Inflammatory macrophage treated with lipopolysaccharide for 4 hours (primary cell): Measurements from ENCODE around the gene HSD3B2.
"Not testable (repeated sequence)": the region's sequence is repeated elsewhere in the genome, so short reads cannot be mapped to it uniquely, and the experiment has no call there.

Source experiments
- DNase-seq: peaks from one replicate; pipeline ENCODE4 v3.0.0-alpha.2; 2020

HSD3B2 gene

DNA sequence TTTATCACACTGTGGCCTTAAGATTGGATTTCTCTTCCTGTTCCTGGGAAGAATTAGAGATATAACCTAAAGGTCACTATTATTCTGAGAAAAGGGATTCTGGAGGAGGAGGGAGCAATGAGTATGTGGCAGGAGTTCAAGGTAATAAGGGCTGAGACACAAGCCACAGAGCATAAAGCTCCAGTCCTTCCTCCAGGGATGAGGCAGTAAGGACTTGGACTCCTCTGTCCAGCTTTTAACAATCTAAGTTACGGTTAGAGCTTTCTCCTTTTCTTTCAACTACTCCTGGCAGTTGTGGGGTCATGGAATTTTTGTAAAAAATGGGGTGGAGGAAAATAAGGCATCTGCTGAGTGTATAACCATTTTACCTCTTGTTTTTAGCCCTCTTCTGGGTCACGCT, at the start of gene HSD3B2:
Gene HSD3B2, plus strand, starts transcription at position 201 of the 400 bp plus-strand sequence. CDS start 270 bp downstream, outside the sequence.
- DNase-seq: no peak

DNA sequence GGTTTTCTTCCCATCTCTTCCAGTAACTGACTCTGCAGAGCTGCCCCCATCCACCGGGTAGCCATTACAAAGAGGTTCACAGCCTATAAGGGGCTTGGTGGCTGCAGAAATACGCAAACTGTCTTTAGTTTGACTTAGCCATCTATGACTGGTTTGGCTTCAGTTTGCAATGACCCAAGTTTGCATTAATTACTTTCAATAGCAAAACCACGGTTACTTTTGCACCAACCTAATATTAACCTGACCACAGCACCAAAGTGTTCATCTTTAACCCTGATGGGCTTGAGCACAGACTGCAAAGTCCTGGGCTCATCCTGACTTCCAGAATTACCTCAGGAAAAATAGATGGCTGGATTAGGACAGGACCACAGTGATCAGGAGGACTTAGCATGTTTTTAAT, 48.5 kb upstream of the HSD3B2 start:
- no peak for DNase-seq

DNA sequence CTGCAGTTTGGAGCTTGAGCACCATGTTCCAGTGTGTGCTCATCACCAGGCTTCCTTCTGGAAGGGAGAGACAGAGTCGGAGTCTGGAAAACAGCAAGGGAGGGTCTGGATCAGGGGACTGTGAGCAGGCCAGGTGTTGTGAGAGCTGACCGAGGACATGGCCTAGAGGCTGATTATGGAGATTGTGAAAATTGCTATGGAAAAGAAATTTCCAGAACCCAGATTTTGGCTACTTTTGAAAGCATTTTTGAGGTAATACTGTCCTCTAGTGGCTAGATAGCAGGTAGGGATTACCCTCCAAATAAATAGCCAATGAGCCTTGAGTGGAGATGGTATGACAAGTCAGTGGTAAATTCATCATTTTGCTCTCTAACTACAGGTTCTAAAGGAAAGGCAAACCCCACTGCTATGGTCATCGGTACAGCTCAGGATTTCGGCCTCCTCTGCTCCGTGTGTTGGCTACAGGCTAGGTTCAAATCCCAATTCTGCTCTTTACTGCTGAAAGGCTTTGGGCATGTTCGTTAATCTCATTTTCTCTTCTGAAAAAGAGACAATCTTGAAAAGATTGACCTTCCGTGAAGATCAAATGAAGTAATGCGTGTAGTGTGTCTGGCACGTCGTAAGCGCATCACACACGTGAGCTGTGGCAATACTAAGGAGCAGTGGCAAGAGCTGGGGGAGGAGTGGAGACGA, 47.4 kb upstream of the HSD3B2 start:
- peak; percentile 7 for DNase-seq

DNA sequence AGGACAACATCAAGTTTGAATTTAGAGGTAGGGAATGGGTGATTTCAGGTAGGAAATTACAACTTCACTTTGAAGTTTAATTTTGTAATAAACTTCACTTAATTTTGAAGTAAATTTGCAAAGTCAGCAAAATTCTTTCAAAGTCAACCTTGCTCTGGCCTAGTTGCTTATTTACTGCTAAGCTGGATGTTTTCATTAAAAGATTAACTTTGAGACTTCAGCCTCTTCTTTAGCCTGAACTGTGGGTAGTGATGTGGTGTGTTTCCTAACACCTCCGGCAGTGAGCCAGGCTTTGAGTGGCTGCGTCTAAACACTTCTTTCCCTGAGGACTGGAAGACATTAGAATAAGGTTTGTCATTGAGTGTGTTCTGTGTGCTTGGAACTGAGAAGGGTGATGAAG, 46.4 kb upstream of the HSD3B2 start, which contains the start of gene HAO2:
Gene HAO2, plus strand, starts transcription at position 232 of the 400 bp plus-strand sequence. CDS start 12,301 bp downstream, outside the sequence.
- no peak for DNase-seq

DNA sequence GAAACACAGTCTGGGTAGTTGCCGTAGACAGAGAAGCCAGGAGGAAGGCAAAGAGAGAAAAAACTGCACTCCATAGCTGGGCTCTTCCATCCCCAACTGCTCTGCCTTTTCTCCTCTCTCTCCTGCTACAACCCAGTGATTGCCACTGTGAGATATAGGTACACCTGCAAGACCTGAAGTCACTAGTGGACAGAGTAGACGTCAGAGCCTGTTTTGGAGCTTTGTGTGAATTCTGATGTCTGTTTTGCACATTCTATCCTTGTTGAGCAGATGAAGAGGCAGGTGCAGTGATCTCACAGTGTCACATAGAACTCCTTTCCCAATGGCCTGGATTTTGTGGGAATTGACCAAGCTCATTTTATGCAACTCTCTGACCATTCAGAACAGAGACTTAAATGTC, 44.2 kb upstream of the HSD3B2 start:
- no peak for DNase-seq

DNA sequence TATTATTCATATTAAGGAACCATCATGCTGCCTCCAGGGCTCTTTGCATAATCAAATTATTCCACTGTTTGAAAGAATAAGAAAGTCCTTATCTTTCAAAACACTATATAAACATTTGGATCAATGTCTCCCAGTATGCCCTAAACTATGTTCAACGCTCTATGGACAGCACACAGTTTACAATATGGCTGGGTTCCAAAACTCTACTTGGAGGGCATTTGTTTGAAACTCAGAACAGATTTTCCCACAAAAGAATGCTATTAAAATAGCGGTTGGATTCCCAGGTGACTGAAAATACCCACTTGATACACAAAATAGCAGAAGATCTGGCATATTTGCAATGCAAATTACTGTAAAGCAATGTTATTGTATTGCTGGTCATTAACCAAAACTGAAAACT, 43.1 kb upstream of the HSD3B2 start:
- DNase-seq: no peak

DNA sequence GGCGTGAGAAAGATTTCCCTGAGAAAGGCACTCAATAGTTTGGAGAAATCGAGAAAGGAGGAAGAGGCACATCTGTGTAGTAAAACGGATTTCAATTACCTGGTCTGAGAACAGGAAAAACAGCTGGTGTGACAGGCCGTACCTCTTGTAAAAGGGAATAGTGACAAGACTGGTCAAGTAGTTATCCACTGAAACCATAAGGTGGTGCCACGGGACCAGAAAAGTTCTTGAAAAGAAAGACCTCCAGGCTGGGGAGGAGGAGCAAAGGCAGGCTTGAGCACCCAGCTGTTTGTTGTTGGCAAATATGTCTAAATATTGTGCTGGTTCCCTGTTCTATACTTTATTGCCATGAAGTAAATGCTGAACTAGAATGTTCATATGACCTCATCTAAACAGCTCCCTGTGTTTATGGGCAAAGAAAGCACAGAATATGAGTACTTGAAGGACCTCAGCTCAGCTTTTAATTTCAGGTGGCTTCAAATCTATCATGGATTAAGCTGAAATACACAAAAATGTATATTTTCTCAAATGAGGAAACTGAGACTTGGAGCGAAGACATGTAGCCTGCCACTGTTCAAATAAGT, 42.4 kb upstream of the HSD3B2 start:
- no peak for DNase-seq

DNA sequence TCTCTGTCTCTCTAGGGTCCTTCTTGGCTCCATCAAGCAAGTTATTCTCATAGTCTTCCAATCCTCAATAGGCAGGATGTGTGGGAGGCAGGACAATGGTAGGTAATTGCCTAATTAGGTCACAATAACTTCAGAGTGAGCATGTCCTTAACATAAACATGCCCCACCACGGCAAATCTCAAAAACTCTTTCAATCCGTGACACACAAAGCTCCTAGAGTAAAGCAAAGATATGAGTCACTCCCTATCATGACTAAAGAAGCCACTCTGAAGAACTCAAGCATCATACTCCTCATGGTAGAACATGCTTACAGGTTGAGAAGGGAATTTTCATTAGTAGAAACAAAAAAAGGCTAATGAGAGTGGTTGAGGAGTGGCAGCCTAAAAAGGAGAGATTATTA, 41.5 kb upstream of the HSD3B2 start:
- DNase-seq: no peak

DNA sequence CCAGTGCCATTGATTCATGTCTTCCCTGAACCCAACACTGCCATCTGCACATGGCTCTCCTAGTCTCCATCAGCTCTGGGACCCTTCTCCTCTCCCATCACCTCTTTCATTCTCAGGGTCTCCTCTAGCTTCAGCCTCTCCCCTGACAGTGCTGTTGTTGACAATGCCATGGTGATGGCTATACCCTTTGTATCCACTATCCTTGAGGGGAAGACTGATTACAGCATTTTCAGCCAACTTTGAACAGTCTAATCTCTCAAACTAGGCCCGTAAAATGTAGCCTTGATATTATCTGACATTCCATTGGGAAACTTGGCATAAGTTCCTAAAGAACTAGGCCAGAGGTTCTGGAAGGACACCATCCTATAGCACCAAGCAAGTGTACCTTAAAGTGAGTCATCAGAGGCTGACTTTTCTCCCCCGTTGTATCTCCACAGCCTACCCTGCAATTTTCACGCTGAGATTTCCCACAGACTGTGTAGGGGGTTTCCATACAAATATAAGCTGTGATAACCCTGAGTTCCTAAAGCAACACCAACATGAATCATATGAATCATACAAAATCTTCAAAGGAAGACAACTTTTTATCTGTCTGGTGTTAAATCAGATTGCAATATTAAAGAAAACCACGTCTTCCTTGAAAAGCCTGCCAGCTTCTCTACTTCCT, 40.6 kb upstream of the HSD3B2 start:
- no peak for DNase-seq

DNA sequence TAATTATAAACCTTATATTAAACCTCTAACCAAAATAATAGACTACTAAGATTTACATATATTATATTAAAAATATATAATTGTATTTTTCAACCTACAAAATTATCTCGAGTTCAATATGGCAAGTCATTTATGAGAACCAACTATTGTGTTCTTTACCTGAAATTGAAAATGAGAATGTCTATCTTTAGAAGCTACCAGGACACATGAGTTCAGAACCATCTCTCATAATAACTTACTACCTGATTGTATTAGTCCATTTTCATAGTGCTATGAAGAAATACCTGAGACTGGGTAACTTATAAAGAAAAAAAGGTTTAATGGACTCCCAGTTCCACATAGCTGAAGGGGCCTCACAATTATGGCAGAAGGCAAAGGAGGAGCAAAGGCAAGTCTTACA, 39.6 kb upstream of the HSD3B2 start:
- DNase-seq: no peak

DNA sequence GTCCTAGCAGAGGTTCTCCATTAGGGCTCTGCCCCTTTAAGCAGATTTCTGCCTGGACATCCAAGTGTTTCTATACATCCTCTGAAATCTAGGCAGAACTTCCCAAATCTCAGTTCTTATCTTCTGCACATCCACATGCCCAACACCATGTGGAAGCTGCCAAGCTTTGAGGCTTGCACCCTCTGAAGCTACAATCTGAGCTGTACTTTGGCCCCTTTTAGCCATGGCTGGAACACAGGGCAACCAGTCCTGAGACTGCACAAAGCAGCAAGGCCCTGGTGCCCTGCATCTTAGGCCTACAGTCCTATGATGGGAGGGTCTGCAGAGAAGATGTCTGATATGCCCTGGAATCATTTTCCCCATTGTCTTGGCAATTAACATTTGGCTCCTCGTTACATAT, 38.4 kb upstream of the HSD3B2 start:
- DNase-seq: no peak

DNA sequence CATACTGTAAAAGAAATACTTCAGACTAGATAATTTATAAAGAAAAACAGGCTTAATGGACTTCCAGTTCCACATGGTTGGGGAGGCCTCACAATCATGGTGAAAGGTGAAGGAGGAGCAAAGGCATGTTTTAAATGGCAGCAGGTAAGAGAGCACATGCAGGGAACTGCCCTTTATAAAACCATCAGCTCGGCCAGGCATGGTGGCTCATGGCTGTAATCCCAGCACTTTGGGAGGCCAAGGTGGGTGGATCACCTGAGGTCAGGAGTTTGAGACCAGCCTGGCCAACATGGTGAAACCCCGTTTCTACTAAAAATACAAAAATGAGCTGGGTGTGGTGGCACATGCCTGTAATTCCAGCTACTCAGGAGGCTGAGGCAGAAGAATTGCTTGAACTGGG, 37.4 kb upstream of the HSD3B2 start:
- DNase-seq: not testable (repeated sequence)

DNA sequence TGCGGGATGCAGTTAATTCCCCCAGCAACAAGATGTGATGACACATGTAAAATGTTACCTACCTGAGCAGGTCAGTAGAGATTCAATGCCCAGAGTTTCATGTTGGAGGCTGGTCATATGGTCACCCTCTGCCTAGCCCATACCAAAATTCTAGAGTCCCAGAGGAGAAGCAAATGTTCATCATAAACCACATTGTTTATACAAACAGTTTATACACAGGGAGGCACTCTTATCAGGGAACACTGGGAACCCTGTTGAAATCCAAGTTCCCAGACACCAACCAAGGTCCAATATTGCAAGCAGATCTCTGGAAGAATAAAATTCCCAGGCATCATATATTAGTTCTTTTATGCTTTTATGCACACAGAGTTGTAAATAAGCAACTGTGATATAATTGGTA, 35.8 kb upstream of the HSD3B2 start:
- DNase-seq: no peak

DNA sequence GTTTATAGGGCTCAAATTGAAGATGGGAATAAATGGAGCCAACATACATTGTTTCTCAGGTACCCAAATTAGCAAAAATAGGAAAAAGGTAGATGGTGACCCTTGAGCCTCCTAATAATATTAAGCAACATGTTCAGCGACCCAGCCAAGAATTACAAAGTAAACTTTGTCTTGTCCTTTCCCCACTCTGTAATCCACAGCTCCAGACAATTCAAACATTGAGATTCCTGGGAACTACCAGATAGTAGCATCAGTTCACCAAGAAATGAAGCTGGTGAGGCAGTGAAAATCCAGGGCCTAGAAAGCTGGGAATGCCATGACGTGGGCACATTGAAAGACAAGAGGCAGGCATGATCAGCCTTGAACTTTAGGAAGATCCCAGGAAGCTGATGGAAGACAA, 34.6 kb upstream of the HSD3B2 start:
- no peak for DNase-seq

DNA sequence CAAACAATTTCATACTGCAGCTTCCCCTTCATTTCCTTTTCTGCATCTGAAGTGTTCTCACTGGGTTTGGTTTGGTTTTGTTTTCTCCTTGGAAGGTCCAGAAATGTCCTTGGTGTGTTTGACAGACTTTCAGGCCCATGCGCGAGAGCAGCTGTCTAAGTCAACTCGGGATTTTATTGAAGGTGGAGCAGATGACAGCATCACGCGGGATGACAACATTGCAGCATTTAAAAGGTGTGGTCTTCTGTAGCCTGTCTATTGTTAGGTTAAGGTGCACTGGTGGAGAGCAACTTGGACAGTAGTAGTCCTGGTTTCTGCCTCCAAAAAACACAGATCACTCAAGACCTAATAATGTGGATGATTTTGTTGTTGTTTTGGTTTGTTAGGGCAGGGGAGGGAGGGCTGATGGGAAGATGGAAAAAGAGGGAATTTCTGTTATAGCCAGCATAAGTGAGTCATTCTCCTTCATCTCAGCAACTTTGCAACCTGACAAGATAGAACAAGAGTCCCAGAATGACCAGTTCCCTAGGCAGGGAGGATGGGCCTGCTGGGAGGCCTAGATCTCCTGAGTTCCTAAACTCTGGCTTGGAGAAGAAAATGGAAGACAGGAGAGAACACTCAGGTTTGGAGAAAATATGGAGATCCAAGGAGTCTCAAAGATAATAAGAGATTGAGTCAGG, 33.8 kb upstream of the HSD3B2 start:
- DNase-seq: no peak

DNA sequence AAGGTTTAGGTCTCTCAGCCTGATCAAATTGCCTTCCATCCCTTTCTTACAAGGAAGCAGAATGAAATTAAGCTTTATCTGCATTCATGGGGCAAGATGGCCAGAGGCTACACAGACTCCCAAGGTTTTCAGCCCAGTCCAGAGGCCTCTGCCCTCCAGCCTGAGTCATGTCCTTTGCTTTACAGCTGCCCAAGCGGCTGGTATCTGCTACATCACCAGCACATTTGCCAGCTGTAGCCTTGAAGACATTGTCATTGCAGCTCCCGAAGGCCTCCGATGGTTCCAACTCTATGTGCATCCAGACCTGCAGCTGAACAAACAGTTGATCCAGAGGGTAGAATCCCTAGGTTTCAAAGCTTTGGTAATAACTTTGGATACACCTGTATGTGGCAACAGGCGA, 30.4 kb upstream of the HSD3B2 start:
- DNase-seq: no peak

DNA sequence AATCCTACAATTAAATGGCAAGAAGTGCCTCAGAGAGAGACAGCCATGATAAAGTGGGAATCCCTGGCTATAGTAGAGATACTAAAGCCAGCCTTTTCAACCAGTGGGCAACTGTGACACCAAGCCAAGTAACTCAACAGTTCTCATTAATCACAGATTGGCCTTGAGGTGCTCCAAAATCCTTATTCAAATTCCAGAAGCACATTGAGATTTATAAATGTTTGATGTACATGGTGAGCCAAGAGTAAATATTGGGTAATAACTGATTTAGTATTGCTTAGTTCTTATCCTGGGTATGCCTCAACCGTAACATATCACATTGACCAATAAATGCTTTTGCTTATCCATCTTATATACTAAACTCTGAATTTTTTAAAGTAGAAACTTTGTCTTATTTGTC, 29.3 kb upstream of the HSD3B2 start:
- no peak for DNase-seq

DNA sequence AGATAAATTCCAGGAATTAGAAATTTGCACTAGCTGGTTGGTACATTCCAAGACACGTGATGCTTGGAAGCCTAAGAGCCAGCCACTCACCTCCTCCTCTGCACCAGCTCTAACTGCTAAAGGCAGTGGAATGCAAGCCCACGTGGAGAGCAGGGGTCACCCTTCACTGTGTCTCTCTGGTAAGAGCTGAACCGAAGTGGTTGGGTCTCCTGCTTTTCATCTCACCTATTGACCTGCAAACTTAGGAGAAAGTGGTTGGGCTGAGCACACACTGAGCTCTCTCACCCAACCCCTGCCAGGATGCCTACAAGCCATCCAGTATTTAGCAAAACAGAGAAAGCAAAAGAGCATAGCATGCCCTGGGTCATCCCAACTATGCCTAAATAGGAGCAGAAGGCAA, 27.1 kb upstream of the HSD3B2 start:
- DNase-seq: no peak

DNA sequence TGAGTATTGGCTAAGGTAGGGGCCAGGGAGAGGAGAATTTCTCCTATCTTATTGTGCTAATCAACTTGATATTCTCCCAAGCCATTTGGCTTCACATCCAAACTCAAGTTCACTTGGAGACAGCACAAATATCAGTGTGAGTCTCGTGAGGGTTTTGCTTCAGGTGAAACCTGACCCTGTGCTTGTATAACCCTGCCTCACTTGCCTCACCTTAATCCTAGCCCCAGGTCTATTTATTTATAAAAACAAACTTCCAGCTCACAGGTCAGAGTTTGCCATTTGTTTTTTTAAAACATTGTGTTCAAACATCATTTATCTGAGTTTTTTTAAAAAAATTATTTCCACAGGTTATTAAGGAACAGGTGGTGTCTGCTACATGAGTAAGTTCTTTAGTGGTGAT, 26.5 kb upstream of the HSD3B2 start:
- no peak for DNase-seq

DNA sequence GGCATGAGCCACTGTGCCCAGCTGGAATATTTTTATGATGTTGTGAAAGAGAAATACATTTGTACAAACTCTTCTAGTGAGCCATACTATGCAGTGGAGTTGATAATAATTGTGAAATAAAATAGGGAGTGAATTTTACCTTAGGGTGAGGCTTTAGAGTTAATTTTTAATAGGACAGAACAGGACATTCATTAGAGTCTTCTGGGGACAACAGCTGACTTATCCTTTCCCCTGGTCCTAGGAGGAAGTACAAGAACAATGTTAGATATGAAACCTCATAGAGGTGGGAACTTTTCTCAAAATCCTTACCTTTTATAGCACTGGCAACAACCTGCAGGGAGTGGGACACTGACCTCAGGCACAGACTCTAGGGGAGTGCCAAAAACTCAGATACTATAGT, 24.4 kb upstream of the HSD3B2 start:
- DNase-seq: no peak

DNA sequence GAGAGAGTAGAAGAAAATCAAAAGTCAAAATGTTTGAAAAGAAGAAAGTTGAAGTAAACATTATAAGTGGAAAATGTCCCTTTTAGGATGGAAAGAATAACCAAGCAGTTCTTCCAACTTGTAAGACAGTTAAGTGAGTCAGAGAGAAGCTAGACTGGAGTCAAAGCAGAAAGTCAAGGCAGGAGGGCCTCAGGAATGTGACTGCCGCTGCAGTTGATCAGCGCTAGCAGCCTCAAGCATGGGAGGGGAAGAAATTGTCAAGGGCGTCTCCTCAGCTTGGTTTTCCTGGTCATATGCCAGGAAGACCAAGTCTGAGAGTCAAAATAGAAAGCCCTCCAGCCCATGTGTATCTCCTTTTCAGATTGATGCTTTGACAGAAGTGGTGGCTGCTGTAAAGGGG, 23.2 kb upstream of the HSD3B2 start:
- DNase-seq: no peak

DNA sequence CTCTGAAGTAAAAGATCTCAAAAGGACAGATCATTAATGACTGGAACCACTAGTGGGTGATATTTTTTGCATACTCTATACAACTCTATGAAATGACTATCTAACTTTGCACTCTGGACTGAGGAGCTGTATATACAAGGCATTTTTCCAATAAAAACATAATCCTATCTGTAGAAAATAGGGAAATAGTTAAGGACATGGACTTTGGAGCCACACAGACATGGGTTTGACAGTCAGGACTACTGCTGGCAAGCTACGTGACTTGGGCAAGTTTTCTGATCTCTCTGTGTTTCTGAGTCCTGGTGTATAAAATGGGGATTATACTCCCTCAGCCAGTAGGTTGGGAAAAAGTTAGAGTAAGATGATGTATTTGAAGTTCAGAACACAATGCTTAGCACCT, 20.9 kb upstream of the HSD3B2 start:
- DNase-seq: no peak

DNA sequence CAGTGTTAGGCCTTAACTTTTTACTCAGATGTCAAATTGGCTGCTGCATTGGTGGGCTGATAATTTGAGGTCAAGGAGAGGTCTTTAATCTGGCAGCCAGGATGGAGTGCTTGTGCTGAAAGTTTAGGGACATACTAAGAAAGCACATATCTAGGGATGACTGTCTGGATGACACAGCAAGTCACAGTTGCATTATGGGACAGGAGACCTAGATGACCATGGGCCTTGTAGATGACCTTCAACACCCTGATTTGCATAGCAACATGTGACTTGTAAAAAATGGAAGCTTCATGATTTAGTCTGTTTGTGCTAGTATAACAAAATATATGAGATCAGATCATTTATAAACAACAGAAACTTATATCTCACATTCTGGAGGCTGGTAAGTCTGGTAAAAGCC, 18.0 kb upstream of the HSD3B2 start:
- DNase-seq: no peak

DNA sequence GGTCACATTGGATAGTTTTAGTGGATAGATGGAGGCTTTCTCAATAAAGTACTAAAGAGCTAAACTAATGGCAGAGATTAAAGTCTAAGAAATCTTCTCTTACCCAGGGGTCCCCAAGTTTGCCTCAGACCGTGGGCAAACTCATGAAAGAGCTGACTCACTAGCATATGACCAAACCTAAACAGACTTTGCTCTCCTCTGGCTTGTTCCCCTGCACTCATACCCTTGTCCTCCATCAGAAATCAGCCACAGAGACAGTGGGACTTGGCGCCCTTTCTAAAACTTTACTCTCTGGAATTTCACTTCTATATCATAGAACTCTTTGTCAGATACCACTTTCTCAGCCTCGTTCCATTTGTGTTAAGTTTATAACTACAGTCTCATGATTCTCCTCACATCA, 17.0 kb upstream of the HSD3B2 start:
- no peak for DNase-seq
